CD4-positive, alpha-beta T cell (primary cell): ENCODE data around the gene SPOCK1. TPM values are rescaled to one million over a fixed set of nuclear protein-coding genes. Genes with fewer than 3 reads are reported as not detected.

Experiments
- ATAC-seq: fragments of 200-7000 bp; cut with Tn5 transposase; one replicate; pipeline ENCODE4 v1.10.0; 2022; ENCODE audit warnings: mild to moderate bottlenecking; ENCODE audit not compliant: poor library complexity
- CTCF ChIA-PET: fragments of 350-600 bp; sonication (Branson Sonifier 250); formaldehyde crosslinking; loops from one replicate; lab custom pipeline; 2021; ENCODE audit warnings: antibody characterized with exemption, inconsistent platforms; lab: Charles Lee
- POLR2A ChIA-PET: fragments of 350-600 bp; sonication (Branson Sonifier 250); formaldehyde crosslinking; loops from one replicate; lab custom pipeline; 2021; ENCODE audit warnings: antibody characterized with exemption, inconsistent platforms; lab: Charles Lee
- DNase-seq, 14 experiments: peaks; one replicate each; pipeline ENCODE4 v3.0.0-alpha.2; 2013 to 2020; ENCODE audit warnings: mixed read lengths in 2 of 14
- H3K27ac ChIP-seq, 2 donors: one replicate each; pipeline versions ENCODE4 v1.5.1 to v1.7.0; 2013; ENCODE audit warnings: low read length in 2 of 2, low read depth in 1 of 2, mild to moderate bottlenecking in 1 of 2
- H3K27me3 ChIP-seq, 2 experiments: 1 replicate in 1 of 2; 2 replicates in 1 of 2; pipeline versions ENCODE4 v1.6.1 to v1.7.0; 2013; ENCODE audit warnings: low read length in 2 of 2, control low read depth in 1 of 2, mild to moderate bottlenecking in 1 of 2, moderate library complexity in 1 of 2; ENCODE audit not compliant: insufficient read depth in 2 of 2, control insufficient read depth in 1 of 2
- H3K36me3 ChIP-seq: one replicate; pipeline ENCODE4 v1.6.1; 2013; ENCODE audit warnings: low read length, control low read depth; ENCODE audit not compliant: insufficient read depth
- H3K4me1 ChIP-seq: one replicate; pipeline ENCODE4 v1.6.1; 2013; ENCODE audit warnings: low read length, control low read depth; ENCODE audit not compliant: insufficient read depth
- H3K4me3 ChIP-seq: one replicate; pipeline ENCODE4 v1.5.1; 2013; ENCODE audit warnings: mild to moderate bottlenecking, low read length, moderate library complexity
- H3K9me3 ChIP-seq, 2 experiments: 1 replicate in 1 of 2; 2 replicates in 1 of 2; pipeline versions ENCODE4 v1.6.1 to v1.7.0; 2013; ENCODE audit warnings: low read length in 2 of 2, mild to moderate bottlenecking in 2 of 2, control low read depth in 1 of 2, moderate library complexity in 1 of 2; ENCODE audit not compliant: control insufficient read depth in 1 of 2, insufficient read depth in 1 of 2
- H3K27ac Mint-ChIP-seq: one replicate; pipeline ENCODE4 v1.8.0; 2020; ENCODE audit warnings: mixed read lengths
- H3K27me3 Mint-ChIP-seq: one replicate; pipeline ENCODE4 v1.8.0; 2021; ENCODE audit warnings: mixed read lengths
- H3K36me3 Mint-ChIP-seq: one replicate; pipeline ENCODE4 v1.8.0; 2021; ENCODE audit warnings: low read depth, mixed read lengths
- H3K4me1 Mint-ChIP-seq: one replicate; pipeline ENCODE4 v1.8.0; 2021; ENCODE audit warnings: low read depth, mixed read lengths
- H3K4me3 Mint-ChIP-seq: one replicate; pipeline ENCODE4 v1.8.0; 2020; ENCODE audit warnings: mild to moderate bottlenecking, mixed read lengths
- H3K9me3 Mint-ChIP-seq: one replicate; pipeline ENCODE4 v1.8.0; 2020; ENCODE audit warnings: mixed read lengths
- intact Hi-C, 2 experiments: fragments of 100-400 bp; cut with DNase I in 1 of 2; cut with micrococcal nuclease in 1 of 2; formaldehyde crosslinking; loops; one replicate each; pipeline versions ENCODE4 v1.15.1 to v1.9.0; 2023 to 2025; cut with DNase I, micrococcal nuclease
- total RNA-seq, 174 experiments: library from RNA in 2 of 174; stranded (reverse) in 2 of 174; gene quantifications; one replicate each; pipeline ENCODE4 v1.2.3 and lab custom pipeline; 2021 to 2026
- TF ChIP-seq, protein P1 (sequence below): fragments of 200-600 bp; IDR thresholded peaks from one replicate; pipeline ENCODE4 v1.8.0; 2022; ENCODE audit warnings: antibody characterized with exemption, mild to moderate bottlenecking

SPOCK1 gene
- total RNA-seq, 2 experiments from 2014 or later: not detected

DNA sequence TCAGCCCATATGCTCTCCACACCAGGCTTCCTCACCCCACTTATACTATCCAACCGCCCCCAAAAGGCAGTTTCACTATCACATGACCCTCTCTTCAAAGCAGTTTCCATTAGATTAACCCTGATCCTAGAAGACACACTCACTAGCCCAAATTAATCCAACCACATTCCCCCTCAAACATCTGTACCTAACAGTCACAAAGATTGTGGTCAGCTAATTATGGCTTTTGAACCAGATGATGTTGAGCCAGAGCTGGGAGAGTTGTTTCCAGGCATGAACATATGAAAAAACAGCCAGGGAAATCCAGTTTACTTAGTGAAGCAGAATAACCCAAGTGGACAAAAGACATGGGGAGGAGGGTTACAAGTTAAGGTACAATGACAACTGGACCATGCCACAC, 131.2 kb downstream of the SPOCK1 start:
- Histone ChIP-seq H3K36me3 (no peaks in the 10 kb centered on the region), H3K4me3 (no peak overlapping the region), H3K27me3 (peaks cover 0 to 6% of the 10 kb centered on the region in 2 experiments), H3K4me1 (no peaks in the 10 kb centered on the region), H3K27ac (no peak overlapping the region), H3K9me3 (peaks cover 0 to 5% of the 10 kb centered on the region in 2 experiments)
- peaks cover 11% of the 10 kb centered on the region for H3K27me3 Mint-ChIP-seq
- H3K4me1 Mint-ChIP-seq: no peaks in the 10 kb centered on the region
- intact Hi-C loops: no loop called here
- no peak overlapping the region for H3K27ac Mint-ChIP-seq
- no peaks in the 10 kb centered on the region for H3K36me3 Mint-ChIP-seq
- ATAC-seq (no peak), DNase-seq (no peak)
- TF ChIP-seq, protein P1, sequence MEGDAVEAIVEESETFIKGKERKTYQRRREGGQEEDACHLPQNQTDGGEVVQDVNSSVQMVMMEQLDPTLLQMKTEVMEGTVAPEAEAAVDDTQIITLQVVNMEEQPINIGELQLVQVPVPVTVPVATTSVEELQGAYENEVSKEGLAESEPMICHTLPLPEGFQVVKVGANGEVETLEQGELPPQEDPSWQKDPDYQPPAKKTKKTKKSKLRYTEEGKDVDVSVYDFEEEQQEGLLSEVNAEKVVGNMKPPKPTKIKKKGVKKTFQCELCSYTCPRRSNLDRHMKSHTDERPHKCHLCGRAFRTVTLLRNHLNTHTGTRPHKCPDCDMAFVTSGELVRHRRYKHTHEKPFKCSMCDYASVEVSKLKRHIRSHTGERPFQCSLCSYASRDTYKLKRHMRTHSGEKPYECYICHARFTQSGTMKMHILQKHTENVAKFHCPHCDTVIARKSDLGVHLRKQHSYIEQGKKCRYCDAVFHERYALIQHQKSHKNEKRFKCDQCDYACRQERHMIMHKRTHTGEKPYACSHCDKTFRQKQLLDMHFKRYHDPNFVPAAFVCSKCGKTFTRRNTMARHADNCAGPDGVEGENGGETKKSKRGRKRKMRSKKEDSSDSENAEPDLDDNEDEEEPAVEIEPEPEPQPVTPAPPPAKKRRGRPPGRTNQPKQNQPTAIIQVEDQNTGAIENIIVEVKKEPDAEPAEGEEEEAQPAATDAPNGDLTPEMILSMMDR: no peak
- H3K4me3 Mint-ChIP-seq: no peak overlapping the region
- no peaks in the 10 kb centered on the region for H3K9me3 Mint-ChIP-seq
- ChIA-PET POLR2A (no interaction called here), CTCF (no interaction called here)

DNA sequence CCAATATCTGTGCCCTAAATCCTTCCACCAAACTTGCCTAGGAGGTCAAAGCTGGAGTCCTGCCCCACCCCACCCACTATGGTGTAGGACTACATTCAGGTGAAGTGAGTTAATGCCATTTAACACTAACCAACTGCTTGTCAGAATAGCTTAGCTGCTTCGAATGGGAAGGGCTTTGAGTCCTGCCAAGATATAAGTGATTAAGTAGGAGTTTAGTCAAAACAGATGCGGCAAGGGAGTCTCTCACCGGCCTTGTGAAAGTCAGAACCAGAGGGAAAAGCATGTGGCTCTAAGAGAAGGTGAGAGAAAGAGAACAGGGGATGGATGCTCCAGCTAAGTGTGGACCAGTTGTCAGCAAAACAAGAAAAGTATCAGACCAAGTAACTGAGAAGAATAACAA, 132.6 kb downstream of the SPOCK1 start:
- H3K4me1 Mint-ChIP-seq: no peaks in the 10 kb centered on the region
- H3K4me3 Mint-ChIP-seq: no peak overlapping the region
- intact Hi-C loops: no loop called here

DNA sequence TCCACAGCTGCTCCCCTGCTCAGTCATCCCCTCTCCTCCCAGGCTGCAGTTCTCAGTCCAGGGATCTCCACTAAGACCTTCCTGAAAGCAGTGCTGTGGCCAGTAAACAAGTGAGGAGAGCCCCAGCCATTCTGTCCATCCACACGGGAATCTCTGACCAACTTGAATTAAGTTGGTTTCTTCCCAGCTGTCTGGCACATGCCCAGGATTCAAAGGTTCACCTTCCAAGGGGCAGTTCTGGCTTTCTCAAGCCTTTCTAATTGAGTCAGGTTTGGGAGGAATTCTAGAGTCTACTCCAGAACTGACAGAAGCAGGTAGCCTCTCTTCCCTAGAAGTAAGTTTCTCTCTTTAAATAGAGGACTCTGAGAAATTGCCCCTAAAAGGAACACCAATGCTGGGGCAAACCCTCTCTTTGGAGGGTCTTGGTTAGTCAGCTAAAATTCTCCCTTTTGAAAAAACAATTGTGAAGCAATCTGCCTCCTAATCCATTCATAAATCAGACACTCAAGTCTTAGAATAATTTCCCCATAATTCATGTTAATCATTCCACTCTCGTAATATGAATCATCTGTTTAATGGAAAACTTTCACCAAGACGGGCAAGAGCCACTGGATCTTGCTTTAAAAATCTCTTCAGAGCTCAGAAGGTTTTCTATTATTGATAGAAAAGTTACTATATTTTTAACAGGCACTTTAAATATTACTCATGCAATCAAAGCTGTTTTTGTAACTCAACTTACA, 133.8 kb downstream of the SPOCK1 start:
- no peaks in the 10 kb centered on the region for H3K9me3 Mint-ChIP-seq
- H3K27me3 ChIP-seq: peaks cover 0 to 10% of the 10 kb centered on the region in 2 experiments
- TF ChIP-seq, protein P1: no peak
- no peak overlapping the region for H3K4me3 Mint-ChIP-seq
- DNase-seq (no peak), ATAC-seq (no peak)
- H3K27ac ChIP-seq: no peak overlapping the region
- H3K4me1 Mint-ChIP-seq: no peaks in the 10 kb centered on the region
- POLR2A ChIA-PET: no interaction called here
- H3K27ac Mint-ChIP-seq: no peak overlapping the region
- intact Hi-C loops: no loop called here
- no peaks in the 10 kb centered on the region for H3K36me3 Mint-ChIP-seq
- H3K27me3 Mint-ChIP-seq: peaks cover 31% of the 10 kb centered on the region
- peaks cover 0 to 5% of the 10 kb centered on the region in 2 experiments for H3K9me3 ChIP-seq
- H3K4me1 ChIP-seq: no peaks in the 10 kb centered on the region
- no peak overlapping the region for H3K4me3 ChIP-seq
- CTCF ChIA-PET: no interaction called here
- H3K36me3 ChIP-seq: no peaks in the 10 kb centered on the region

More for the DNA sequence above, 132.6 kb downstream of the SPOCK1 start:
- POLR2A ChIA-PET: no interaction called here
- no peaks in the 10 kb centered on the region for H3K9me3 Mint-ChIP-seq
- H3K9me3 ChIP-seq: peaks cover 0 to 5% of the 10 kb centered on the region in 2 experiments
- DNase-seq (no peak), ATAC-seq (no peak)
- peaks cover 0 to 8% of the 10 kb centered on the region in 2 experiments for H3K27me3 ChIP-seq
- no peak overlapping the region for H3K27ac ChIP-seq
- H3K36me3 ChIP-seq: no peaks in the 10 kb centered on the region
- no peak overlapping the region for H3K4me3 ChIP-seq
- no peak overlapping the region for H3K27ac Mint-ChIP-seq
- TF ChIP-seq, protein P1: no peak
- peaks cover 21% of the 10 kb centered on the region for H3K27me3 Mint-ChIP-seq
- CTCF ChIA-PET: no interaction called here
- H3K4me1 ChIP-seq: no peaks in the 10 kb centered on the region
- no peaks in the 10 kb centered on the region for H3K36me3 Mint-ChIP-seq
